H1 (cell line): ENCODE measurements around the gene PTGDS. TPM values are rescaled to one million over a fixed set of nuclear protein-coding genes. Genes with fewer than 3 reads are reported as not detected.

ENCODE experiments used
- CTCF ChIA-PET: fragments of 300-600 bp; sonication (Branson Sonifier 250); formaldehyde crosslinking; loops from one replicate; lab custom pipeline; 2021; ENCODE audit not compliant: partially characterized antibody; lab: Charles Lee
- POLR2A ChIA-PET: fragments of 300-600 bp; sonication (Branson Sonifier 250); formaldehyde crosslinking; loops from one replicate; lab custom pipeline; 2021; ENCODE audit warnings: inconsistent platforms; ENCODE audit not compliant: partially characterized antibody; lab: Charles Lee
- DNase-seq, 2 experiments: peaks; one replicate each; pipeline versions ENCODE4 v3.0.0 to v3.0.0-alpha.2; 2010 to 2022; ENCODE audit warnings: low spot score in 2 of 2, low read depth in 1 of 2, mixed read lengths in 1 of 2
- FAIRE-seq: peaks from 2 replicates; lab custom pipeline; 2011; peaks lifted over from hg19 to GRCh38; lab: Jason Lieb, UNC
- H2AFZ ChIP-seq: 2 replicates; pipeline ENCODE4 v1.8.1; 2012; ENCODE audit warnings: low read length, inconsistent platforms
- H2AK5ac ChIP-seq: 2 replicates; pipeline ENCODE4 v1.6.1; 2013; ENCODE audit warnings: low read depth, low read length
- H2BK120ac ChIP-seq: replicated peaks from 2 replicates; pipeline ENCODE3; 2013; ENCODE audit warnings: low read depth, low read length, inconsistent platforms
- H2BK12ac ChIP-seq: 2 replicates; pipeline ENCODE4 v1.6.1; 2013; ENCODE audit warnings: low read depth, low read length
- H2BK15ac ChIP-seq: 2 replicates; pipeline ENCODE4 v1.6.1; 2013; ENCODE audit warnings: low read length
- H2BK20ac ChIP-seq: 2 replicates; pipeline ENCODE4 v1.6.1; 2013; ENCODE audit warnings: low read length
- H2BK5ac ChIP-seq: 2 replicates; pipeline ENCODE4 v1.6.1; 2013; ENCODE audit warnings: low read depth, low read length
- H3K14ac ChIP-seq: 2 replicates; pipeline ENCODE4 v1.6.1; 2013; ENCODE audit warnings: inconsistent platforms; ENCODE audit not compliant: insufficient read length
- H3K18ac ChIP-seq: 2 replicates; pipeline ENCODE4 v1.6.1; 2013; ENCODE audit warnings: low read length; ENCODE audit errors: extremely low read depth
- H3K23ac ChIP-seq: 2 replicates; pipeline ENCODE4 v1.6.1; 2013; ENCODE audit warnings: inconsistent platforms; ENCODE audit not compliant: insufficient read length
- H3K23me2 ChIP-seq: 2 replicates; pipeline ENCODE4 v1.6.1; 2013; ENCODE audit warnings: low read depth, low read length
- H3K27ac ChIP-seq: 2 replicates; pipeline ENCODE4 v1.6.1; 2011; ENCODE audit warnings: low read depth, low read length, inconsistent platforms
- H3K27me3 ChIP-seq, 4 experiments: replicated peaks in 1 of 4; 1 replicate in 1 of 4; 2 replicates in 3 of 4; pipeline versions ENCODE4 v1.6.1 to v1.8.1; 2011 to 2013; ENCODE audit warnings: low read length in 3 of 4, mild to moderate bottlenecking in 3 of 4, inconsistent platforms in 2 of 4, mixed read lengths in 2 of 4, moderate library complexity in 1 of 4; ENCODE audit not compliant: control insufficient read depth in 3 of 4, insufficient read depth in 3 of 4; ENCODE audit errors: extremely low read depth in 1 of 4
- H3K36me3 ChIP-seq, 4 experiments: 2 replicates each; pipeline versions ENCODE4 v1.6.1 to v1.8.1; 2011 to 2013; ENCODE audit warnings: mild to moderate bottlenecking in 4 of 4, low read length in 3 of 4, moderate library complexity in 2 of 4, control low read depth in 1 of 4, inconsistent platforms in 1 of 4; ENCODE audit not compliant: insufficient read depth in 4 of 4, control insufficient read depth in 2 of 4
- H3K4ac ChIP-seq: replicated peaks from 2 replicates; pipeline ENCODE3; 2013; ENCODE audit warnings: low read length, low read depth, mixed read lengths, inconsistent platforms; ENCODE audit not compliant: insufficient read length
- H3K4me1 ChIP-seq, 4 experiments: replicated peaks in 1 of 4; 1 replicate in 1 of 4; 2 replicates in 3 of 4; pipeline versions ENCODE4 v1.6.1 to v1.8.1; 2011 to 2013; ENCODE audit warnings: low read length in 3 of 4, inconsistent platforms in 2 of 4, mixed read lengths in 1 of 4; ENCODE audit not compliant: insufficient read depth in 4 of 4, control insufficient read depth in 3 of 4
- H3K4me2 ChIP-seq, 2 experiments: 2 replicates each; pipeline versions ENCODE4 v1.6.1 to v1.8.1; 2011 to 2013; ENCODE audit warnings: low read depth in 2 of 2, low read length in 2 of 2, control low read depth in 1 of 2, inconsistent platforms in 1 of 2, mild to moderate bottlenecking in 1 of 2; ENCODE audit not compliant: insufficient read depth in 1 of 2
- H3K4me3 ChIP-seq, 4 experiments: fragments of 200-600, 300-600 bp in 1 of 4; sonication (generic), shearing (Covaris generic), sonication (Bioruptor Twin) in 1 of 4; 2 replicates each; pipeline versions ENCODE4 v1.5.1 to v1.8.1; 2011 to 2016; ENCODE audit warnings: low read length in 4 of 4, low read depth in 3 of 4, control low read depth in 2 of 4, inconsistent platforms in 2 of 4, mild to moderate bottlenecking in 2 of 4, mixed read lengths in 1 of 4, moderate library complexity in 1 of 4; ENCODE audit not compliant: insufficient read depth in 2 of 4; ENCODE audit errors: extremely low read depth in 1 of 4
- H3K56ac ChIP-seq: replicated peaks from 2 replicates; pipeline ENCODE3; 2013; ENCODE audit warnings: low read depth, mild to moderate bottlenecking, mixed read lengths, low read length, inconsistent platforms; ENCODE audit not compliant: insufficient read length
- H3K79me1 ChIP-seq: 2 replicates; pipeline ENCODE4 v1.6.1; 2013; ENCODE audit warnings: low read depth, low read length, control low read depth
- H3K79me2 ChIP-seq, 2 experiments: 2 replicates each; pipeline versions ENCODE4 v1.6.1 to v1.8.1; 2012 to 2013; ENCODE audit warnings: low read length in 2 of 2, mild to moderate bottlenecking in 2 of 2, inconsistent platforms in 1 of 2; ENCODE audit not compliant: insufficient read depth in 2 of 2, control insufficient read depth in 1 of 2
- H3K9ac ChIP-seq, 4 experiments: replicated peaks in 1 of 4; 1 replicate in 1 of 4; 2 replicates in 3 of 4; pipeline versions ENCODE4 v1.6.1 to v1.8.1; 2011 to 2013; ENCODE audit warnings: low read depth in 3 of 4, low read length in 3 of 4, control low read depth in 2 of 4, mild to moderate bottlenecking in 2 of 4, moderate library complexity in 2 of 4, inconsistent platforms in 1 of 4; ENCODE audit errors: extremely low read depth in 1 of 4
- H3K9me3 ChIP-seq, 2 experiments: 2 replicates each; pipeline versions ENCODE4 v1.6.1 to v1.8.1; 2012 to 2013; ENCODE audit warnings: mild to moderate bottlenecking in 2 of 2, moderate library complexity in 2 of 2, control low read depth in 1 of 2, inconsistent platforms in 1 of 2, low read depth in 1 of 2, low read length in 1 of 2, mixed read lengths in 1 of 2; ENCODE audit not compliant: insufficient read depth in 2 of 2
- H4K20me1 ChIP-seq, 2 experiments: replicated peaks in 1 of 2; 2 replicates each; pipeline versions ENCODE3 to v1.8.1; 2011 to 2013; ENCODE audit warnings: inconsistent platforms in 2 of 2, low read length in 2 of 2, mild to moderate bottlenecking in 1 of 2; ENCODE audit not compliant: insufficient read depth in 2 of 2, control insufficient read depth in 1 of 2
- H4K5ac ChIP-seq: 2 replicates; pipeline ENCODE4 v1.6.1; 2013; ENCODE audit warnings: low read length, low read depth, mixed read lengths, inconsistent platforms; ENCODE audit not compliant: insufficient read length
- H4K8ac ChIP-seq: 2 replicates; pipeline ENCODE4 v1.8.0; 2013; ENCODE audit warnings: mild to moderate bottlenecking, moderate library complexity, low read length, inconsistent platforms; ENCODE audit not compliant: insufficient read depth; ENCODE audit errors: extremely low read depth
- H4K91ac ChIP-seq: replicated peaks from 2 replicates; pipeline ENCODE3; 2013; ENCODE audit warnings: low read length, mixed read lengths, inconsistent platforms; ENCODE audit not compliant: insufficient read length
- CHD2 ChIP-seq: IDR thresholded peaks from 2 replicates; pipeline ENCODE4 v1.6.1; 2012; ENCODE audit warnings: low read length, improper control_type of control experiment
- CTCF ChIP-seq, 3 experiments: IDR thresholded peaks; 1 replicate in 2 of 3; 2 replicates in 1 of 3; pipeline versions ENCODE4 v1.5.1 to v1.6.1; 2011; ENCODE audit warnings: low read length in 3 of 3, mild to moderate bottlenecking in 3 of 3, inconsistent platforms in 2 of 3, low read depth in 1 of 3, moderate library complexity in 1 of 3; ENCODE audit not compliant: insufficient read depth in 1 of 3; ENCODE audit errors: control extremely low read depth in 1 of 3
- HDAC6 ChIP-seq: IDR thresholded peaks from one replicate; pipeline ENCODE4 v1.7.1; 2012; ENCODE audit warnings: low read depth, mild to moderate bottlenecking, inconsistent platforms, low read length, moderate library complexity
- MAFK ChIP-seq: IDR thresholded peaks from 2 replicates; pipeline ENCODE4 v1.6.1; 2012; ENCODE audit warnings: low read depth, mild to moderate bottlenecking, improper control_type of control experiment, low read length
- RFX5 ChIP-seq: IDR thresholded peaks from 2 replicates; pipeline ENCODE4 v1.6.1; 2011; ENCODE audit warnings: low read depth, low read length, improper control_type of control experiment, borderline replicate concordance
- SIRT6 ChIP-seq: IDR thresholded peaks from one replicate; pipeline ENCODE4 v1.7.1; 2012; ENCODE audit warnings: low read length, inconsistent platforms
- SP1 ChIP-seq: IDR thresholded peaks from 2 replicates; pipeline ENCODE4 v1.6.1; 2011; ENCODE audit warnings: low read depth, low read length
- TAF7 ChIP-seq: optimal IDR thresholded peaks from 2 replicates; pipeline ENCODE3; 2011; ENCODE audit warnings: low read depth, mild to moderate bottlenecking, inconsistent platforms, low read length, moderate library complexity, borderline replicate concordance
- TCF12 ChIP-seq: IDR thresholded peaks from 2 replicates; pipeline ENCODE4 v1.6.1; 2011; ENCODE audit warnings: low read depth, mild to moderate bottlenecking, low read length
- WGBS, 2 experiments: shearing (Covaris generic) in 1 of 2; methylation state at CpG; one replicate each; pipeline versions ENCODE4 v1.1.6 to v1.1.7; 2013 to 2015; ENCODE audit warnings: low lambda C conversion rate in 2 of 2, mixed read lengths in 2 of 2, inconsistent platforms in 1 of 2, low coverage in 1 of 2, missing lambda C conversion rate in 1 of 2; ENCODE audit not compliant: insufficient replicate concordance in 2 of 2, insufficient coverage in 1 of 2, insufficient read length in 1 of 2; ENCODE audit errors: extremely low coverage in 1 of 2, missing lambda C conversion rate in 1 of 2; 5-methylcytosine and 5-hydroxymethylcytosine counted together
- polyA plus RNA-seq, 7 experiments: library from polyadenylated mRNA; depleted of rRNA in 3 of 7; stranded (reverse) in 5 of 7; unstranded in 2 of 7; fragments of >200 nt in 5 of 7; fragments of 200-250 nt in 2 of 7; gene quantifications; 1 replicate in 5 of 7; 2 replicates in 1 of 7; 4 replicates in 1 of 7; pipeline versions ENCODE4 v1.2.1 to v1.2.3, GENCODE V29; 2011 to 2013; ENCODE audit warnings: missing spikeins in 2 of 7, mixed read lengths in 2 of 7
- total RNA-seq: library from RNA; stranded (reverse); fragmentation: NEBNext Ultra II Directional; extraction: Animal tissue kit (Norgen Biotek cat#: 25700); gene quantifications from 2 replicates; pipeline ENCODE4 v1.2.1, GENCODE V29; 2021

PTGDS gene
- total and polyA plus RNA-seq, 2 of the 8 experiments (the other 6 are each of a cell fraction or from before 2014, with no cell fraction given), result 1.7 to 2.3 TPM

GRCh38 chr9:136982232-136983051, 5.1 kb downstream of the PTGDS start, which contains the start of gene LCNL1:
Gene LCNL1, plus strand, starts transcription at chr9:136982993. Its CDS starts 594 bp downstream, at chr9:136983587.
- peak within 1 kb of the TSS; percentile 53 for H2AK5ac ChIP-seq
- peaks cover 0 to 10% (median 5%) of the 10 kb centered on the region in 4 experiments; a peak in 5 of 7 replicates for H3K4me1 ChIP-seq
- H2BK120ac ChIP-seq, result no peak within 1 kb of the TSS
- no peaks in the 10 kb centered on the region for H3K79me1 ChIP-seq
- H3K18ac ChIP-seq, result no peak within 1 kb of the TSS
- peaks cover 0 to 1% of the 10 kb centered on the region in 2 experiments for H4K20me1 ChIP-seq
- 0 out of 2 replicates have a peak within 1 kb of the TSS, but pooled peaks have one; percentile 20 for H2BK15ac ChIP-seq
- H3K56ac ChIP-seq, result no peak within 1 kb of the TSS
- DNase-seq, result no peak
- peak within 1 kb of the TSS; percentile 85 for H4K91ac ChIP-seq
- no peak within 1 kb of the TSS for H4K5ac ChIP-seq
- ChIA-PET POLR2A (interaction anchor here (0.7 kb wide), 1 partner anchor 35 kb away, joined by 5 read pairs; no protein-coding TSS in a partner anchor), CTCF (interaction anchor here (0.7 to 3.0 kb wide), 6 partner anchors 9 to 52 kb away, joined by 3 to 18 read pairs (median 4); partner anchors contain the start of genes ABCA2, CLIC3 and PAXX)
- no peak within 1 kb of the TSS for H2BK5ac ChIP-seq
- 86% methylated on average over 16 of the region's 18 CpGs; no CpG with 5 or more reads in 1 of the 2 experiments for WGBS, 2 experiments
- no peak within 1 kb of the TSS for H3K14ac ChIP-seq
- no peak within 1 kb of the TSS for H3K4me3 ChIP-seq
- H3K79me2 ChIP-seq, result no peaks in the 10 kb centered on the region
- H4K8ac ChIP-seq, result no peak within 1 kb of the TSS
- H3K27me3 ChIP-seq, result peaks cover 13 to 34% (median 32%) of the 10 kb centered on the region in 4 experiments
- H3K27ac ChIP-seq, result no peak within 1 kb of the TSS
- no peak within 1 kb of the TSS for H2BK20ac ChIP-seq
- H3K9me3 ChIP-seq, result no peaks in the 10 kb centered on the region
- H2BK12ac ChIP-seq, result peak within 1 kb of the TSS; percentile 12; the same call in 1 of the 2 replicates
- no peak within 1 kb of the TSS for H2AFZ ChIP-seq
- no peak for FAIRE-seq
- no peak within 1 kb of the TSS for H3K4me2 ChIP-seq
- no peak within 1 kb of the TSS for H3K4ac ChIP-seq
- H3K23me2 ChIP-seq, result peaks cover 19% of the 10 kb centered on the region; the same call in 1 of the 2 replicates
- peak within 1 kb of the TSS in 1 of 4 experiments; percentile 19; a peak in 1 of 7 replicates for H3K9ac ChIP-seq
- no peaks in the 10 kb centered on the region for H3K36me3 ChIP-seq
- no peak within 1 kb of the TSS for H3K23ac ChIP-seq
- TF ChIP-seq MAFK, result no peak
- TF ChIP-seq CTCF (IDR thresholded peaks at IDR 0.05; ENCODE audit: control extremely low read depth in 1 of 3, insufficient read depth in 1 of 3, low read depth in 1 of 3, low read length in 3 of 3), result no peak
- TF ChIP-seq RFX5, result no peak
- no peak for TF ChIP-seq TAF7
- no peak for TF ChIP-seq SP1
- no peak for TF ChIP-seq TCF12
- TF ChIP-seq HDAC6, result no peak
- TF ChIP-seq SIRT6, result no peak
- TF ChIP-seq CHD2, result no peak
